Activated CD8-positive, alpha-beta memory T cell treated with anti-CD3 and anti-CD28 coated beads for 48 hours (primary cell): ENCODE results near the gene CDK14.

Experiments
- DNase-seq, 3 experiments: peaks; one replicate each; pipeline ENCODE4 v3.0.0-alpha.2; 2020; ENCODE audit warnings: low read depth in 2 of 3, low spot score in 2 of 3

Gene CDK14

GRCh38 chr7:90677486-90678404, 81.6 kb downstream of the CDK14 start:
- DNase-seq = no peak

GRCh38 chr7:90678986-90679385, 82.9 kb downstream of the CDK14 start:
- DNase-seq = no peak

GRCh38 chr7:90680484-90680883, 84.4 kb downstream of the CDK14 start:
- no peak for DNase-seq

GRCh38 chr7:90681336-90682022, 85.4 kb downstream of the CDK14 start:
- no peak for DNase-seq

- no peak for DNase-seq
These were observed 90.0 kb downstream of the CDK14 start for GRCh38 chr7:90686146-90686545.

- DNase-seq = no peak
These were observed 92.7 kb downstream of the CDK14 start for GRCh38 chr7:90688810-90689209.

- no peak for DNase-seq
These were observed 93.1 kb downstream of the CDK14 start for GRCh38 chr7:90689260-90689659.

GRCh38 chr7:90690159-90690858, 94.2 kb downstream of the CDK14 start:
- no peak for DNase-seq

GRCh38 chr7:90692396-90692795, 96.3 kb downstream of the CDK14 start:
- DNase-seq = no peak

GRCh38 chr7:90692947-90693346, 96.8 kb downstream of the CDK14 start:
- DNase-seq = no peak

GRCh38 chr7:90693939-90694338, 97.8 kb downstream of the CDK14 start:
- DNase-seq = no peak

- no peak for DNase-seq
These were observed 102.5 kb downstream of the CDK14 start for GRCh38 chr7:90698616-90699015.

GRCh38 chr7:90701021-90701420, 104.9 kb downstream of the CDK14 start:
- DNase-seq = no peak

GRCh38 chr7:90701771-90702170, 105.7 kb downstream of the CDK14 start:
- no peak for DNase-seq

- DNase-seq = no peak
These were observed 109.4 kb downstream of the CDK14 start for GRCh38 chr7:90705391-90706071.

- no peak for DNase-seq
These were observed 110.1 kb downstream of the CDK14 start for GRCh38 chr7:90706072-90706716.

- DNase-seq = no peak
These were observed 112.8 kb downstream of the CDK14 start for GRCh38 chr7:90708841-90709317.

- DNase-seq = no peak
These were observed 113.7 kb downstream of the CDK14 start for GRCh38 chr7:90709501-90710465.

GRCh38 chr7:90710466-90710850, 114.3 kb downstream of the CDK14 start:
- DNase-seq = no peak
